CD4-positive, alpha-beta T cell treated with Interleukin-4 for 1 hour (primary cell): ENCODE measurements around the gene RIC1.
"Not testable (repeated sequence)": the region's sequence is repeated elsewhere in the genome, so short reads cannot be mapped to it uniquely, and the experiment has no call there.

Source experiments
- DNase-seq, 2 donors: peaks; one replicate each; pipeline ENCODE4 v3.0.0-alpha.2; 2020 to 2022

Gene RIC1

GRCh38 chr9:5790923-5791322 lies 162.0 kb downstream of the RIC1 start:
- DNase-seq = no peak

GRCh38 chr9:5791870-5792269 lies 163.0 kb downstream of the RIC1 start:
- no peak for DNase-seq

- DNase-seq = peak in 1 of 2 donors; percentile 6
These were observed 164.9 kb downstream of the RIC1 start for GRCh38 chr9:5793812-5794211.

GRCh38 chr9:5796298-5796697 lies 167.4 kb downstream of the RIC1 start:
- no peak for DNase-seq

- DNase-seq = no peak
These were observed 169.7 kb downstream of the RIC1 start for GRCh38 chr9:5798581-5798980.

GRCh38 chr9:5799314-5799713 lies 170.4 kb downstream of the RIC1 start:
- DNase-seq = peak in 1 of 2 donors; percentile 12

GRCh38 chr9:5800378-5800777 lies 171.5 kb downstream of the RIC1 start:
- not testable (repeated sequence) for DNase-seq

GRCh38 chr9:5800969-5801738 lies 172.2 kb downstream of the RIC1 start:
- no peak for DNase-seq

- no peak for DNase-seq
These were observed 172.8 kb downstream of the RIC1 start for GRCh38 chr9:5801739-5802113.

GRCh38 chr9:5805478-5805877 lies 176.6 kb downstream of the RIC1 start:
- no peak for DNase-seq

GRCh38 chr9:5811751-5812150 lies 182.8 kb downstream of the RIC1 start:
- no peak for DNase-seq

- DNase-seq = no peak
These were observed 184.9 kb downstream of the RIC1 start for GRCh38 chr9:5813824-5814223.

GRCh38 chr9:5815461-5815860 lies 186.6 kb downstream of the RIC1 start:
- DNase-seq = no peak

GRCh38 chr9:5817862-5818261 lies 189.0 kb downstream of the RIC1 start:
- DNase-seq = no peak

- no peak for DNase-seq
These were observed 189.7 kb downstream of the RIC1 start for GRCh38 chr9:5818424-5819142.

GRCh38 chr9:5819174-5819573 lies 190.3 kb downstream of the RIC1 start:
- no peak for DNase-seq

- no peak for DNase-seq
These were observed 191.5 kb downstream of the RIC1 start for GRCh38 chr9:5820425-5820824.

- DNase-seq = no peak
These were observed 196.3 kb downstream of the RIC1 start for GRCh38 chr9:5825223-5825622.
